Measurements from ENCODE around the gene AP3S2. TPM values are rescaled to one million over a fixed set of nuclear protein-coding genes. Genes with fewer than 3 reads are reported as not detected.

Gene AP3S2
- polyA plus RNA-seq, 1 donor (not counting 4 experiments of a cell fraction or from before 2014, with no cell fraction given), result 34.6 TPM

- H3K4me1 ChIP-seq (ENCODE audit: control insufficient read depth, extremely low read depth, insufficient read depth, low read length), result peaks cover 4% of the 10 kb centered on the region
- no peak for TF ChIP-seq EZH2 (IDR thresholded peaks at IDR 0.05; ENCODE audit: low read length)
- H3K9me3 ChIP-seq (ENCODE audit: control insufficient read depth, low read depth, low read length), result no peaks in the 10 kb centered on the region
- H3K27ac ChIP-seq (ENCODE audit: control insufficient read depth, insufficient read depth, low read length), result no peak overlapping the region
- H3K4me2 ChIP-seq (ENCODE audit: control insufficient read depth, extremely low read depth, insufficient read depth, low read depth, low read length), result no peak overlapping the region
- FAIRE-seq (no peak), DNase-seq (ENCODE audit: low read depth, low spot score) (no peak)
- H3K36me3 ChIP-seq (ENCODE audit: control insufficient read depth in 2 of 2, extremely low read depth in 1 of 2, insufficient read depth in 2 of 2, low read length in 2 of 2), result peaks cover 3 to 7% of the 10 kb centered on the region in 2 experiments
- H3K27me3 ChIP-seq (ENCODE audit: control insufficient read depth, extremely low read depth, insufficient read depth, low read length), result no peaks in the 10 kb centered on the region
- no peak overlapping the region for H2AFZ ChIP-seq (ENCODE audit: control insufficient read depth, low read length)
- no peaks in the 10 kb centered on the region for H3K9me1 ChIP-seq (ENCODE audit: control insufficient read depth, extremely low read depth, insufficient read depth, low read length)
- no peaks in the 10 kb centered on the region for H3K79me2 ChIP-seq (ENCODE audit: control insufficient read depth, insufficient read depth, low read length)
- H3K9ac ChIP-seq (ENCODE audit: control insufficient read depth, extremely low read depth, insufficient read depth, low read length), result no peak overlapping the region
- H3K4me3 ChIP-seq (ENCODE audit: control insufficient read depth in 2 of 3, extremely low read depth in 1 of 3, insufficient read depth in 2 of 3, low read depth in 1 of 3, low read length in 3 of 3), result no peak overlapping the region
- H4K20me1 ChIP-seq (ENCODE audit: control insufficient read depth, extremely low read depth, insufficient read depth, low read length), result no peaks in the 10 kb centered on the region
- dilution Hi-C loops (cut with MboI; ENCODE audit: extremely low pct_ligation_motif_present, low sequenced_read_pairs), result no loop called here
Observed at GRCh38 chr15:89908226-89908625, 14.4 kb upstream of the AP3S2 start.

GRCh38 chr15:89907289-89907688 is 13.5 kb upstream of the AP3S2 start:
- DNase-seq (ENCODE audit: low read depth, low spot score) (no peak), FAIRE-seq (no peak)
- Histone ChIP-seq H3K9ac (ENCODE audit: control insufficient read depth, extremely low read depth, insufficient read depth, low read length) (no peak overlapping the region), H3K4me2 (ENCODE audit: control insufficient read depth, extremely low read depth, insufficient read depth, low read depth, low read length) (no peak overlapping the region), H3K79me2 (ENCODE audit: control insufficient read depth, insufficient read depth, low read length) (no peaks in the 10 kb centered on the region), H3K4me3 (ENCODE audit: control insufficient read depth in 2 of 3, extremely low read depth in 1 of 3, insufficient read depth in 2 of 3, low read depth in 1 of 3, low read length in 3 of 3) (no peak overlapping the region), H3K36me3 (ENCODE audit: control insufficient read depth in 2 of 2, extremely low read depth in 1 of 2, insufficient read depth in 2 of 2, low read length in 2 of 2) (peaks cover 5 to 7% of the 10 kb centered on the region in 2 experiments), H3K27ac (ENCODE audit: control insufficient read depth, insufficient read depth, low read length) (no peak overlapping the region), H3K9me3 (ENCODE audit: control insufficient read depth, low read depth, low read length) (no peaks in the 10 kb centered on the region), H3K4me1 (ENCODE audit: control insufficient read depth, extremely low read depth, insufficient read depth, low read length) (no peaks in the 10 kb centered on the region), H3K9me1 (ENCODE audit: control insufficient read depth, extremely low read depth, insufficient read depth, low read length) (no peaks in the 10 kb centered on the region), H3K27me3 (ENCODE audit: control insufficient read depth, extremely low read depth, insufficient read depth, low read length) (no peaks in the 10 kb centered on the region), H4K20me1 (ENCODE audit: control insufficient read depth, extremely low read depth, insufficient read depth, low read length) (no peaks in the 10 kb centered on the region), H2AFZ (ENCODE audit: control insufficient read depth, low read length) (no peak overlapping the region)
- dilution Hi-C loops (cut with MboI; ENCODE audit: extremely low pct_ligation_motif_present, low sequenced_read_pairs), result no loop called here
- no peak for TF ChIP-seq EZH2 (IDR thresholded peaks at IDR 0.05; ENCODE audit: low read length)
- TF ChIP-seq, protein P1, sequence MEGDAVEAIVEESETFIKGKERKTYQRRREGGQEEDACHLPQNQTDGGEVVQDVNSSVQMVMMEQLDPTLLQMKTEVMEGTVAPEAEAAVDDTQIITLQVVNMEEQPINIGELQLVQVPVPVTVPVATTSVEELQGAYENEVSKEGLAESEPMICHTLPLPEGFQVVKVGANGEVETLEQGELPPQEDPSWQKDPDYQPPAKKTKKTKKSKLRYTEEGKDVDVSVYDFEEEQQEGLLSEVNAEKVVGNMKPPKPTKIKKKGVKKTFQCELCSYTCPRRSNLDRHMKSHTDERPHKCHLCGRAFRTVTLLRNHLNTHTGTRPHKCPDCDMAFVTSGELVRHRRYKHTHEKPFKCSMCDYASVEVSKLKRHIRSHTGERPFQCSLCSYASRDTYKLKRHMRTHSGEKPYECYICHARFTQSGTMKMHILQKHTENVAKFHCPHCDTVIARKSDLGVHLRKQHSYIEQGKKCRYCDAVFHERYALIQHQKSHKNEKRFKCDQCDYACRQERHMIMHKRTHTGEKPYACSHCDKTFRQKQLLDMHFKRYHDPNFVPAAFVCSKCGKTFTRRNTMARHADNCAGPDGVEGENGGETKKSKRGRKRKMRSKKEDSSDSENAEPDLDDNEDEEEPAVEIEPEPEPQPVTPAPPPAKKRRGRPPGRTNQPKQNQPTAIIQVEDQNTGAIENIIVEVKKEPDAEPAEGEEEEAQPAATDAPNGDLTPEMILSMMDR (optimal IDR thresholded peaks at IDR 0.05 in 1 of 3, IDR thresholded peaks at IDR 0.05 in 1 of 3, conservative IDR thresholded peaks at IDR 0.05 in 1 of 3; ENCODE audit: extremely low read depth in 1 of 3, insufficient read depth in 2 of 3, low read length in 3 of 3), result no peak

DNA sequence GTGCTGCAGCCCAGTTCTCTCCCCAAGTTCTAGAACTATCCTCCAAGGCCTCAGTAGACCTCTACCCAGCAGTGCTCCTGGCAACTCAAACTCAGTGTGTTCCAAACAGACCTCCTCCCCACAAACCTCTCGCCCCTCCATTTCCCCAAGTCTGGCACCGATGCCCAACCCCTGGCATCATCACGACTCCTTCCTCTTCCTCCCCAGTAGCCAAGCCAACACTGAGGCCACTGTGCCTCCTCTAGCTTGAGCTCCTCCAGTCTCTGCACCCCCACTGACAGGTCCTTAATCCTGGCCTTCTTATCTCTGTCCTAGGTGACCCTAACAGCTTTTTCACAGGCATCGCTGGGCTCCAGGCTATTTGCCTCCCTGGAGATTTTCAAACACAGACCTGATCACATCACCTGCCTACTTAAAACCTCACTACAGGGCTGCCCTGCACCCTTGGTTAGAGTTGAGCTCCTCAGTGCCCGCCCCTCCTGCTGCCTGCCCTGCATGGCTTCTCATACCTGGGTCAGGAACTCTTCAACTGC is 12.1 kb upstream of the AP3S2 start:
- Histone ChIP-seq H3K4me3 (ENCODE audit: control insufficient read depth in 2 of 3, extremely low read depth in 1 of 3, insufficient read depth in 2 of 3, low read depth in 1 of 3, low read length in 3 of 3) (no peak overlapping the region), H3K9me1 (ENCODE audit: control insufficient read depth, extremely low read depth, insufficient read depth, low read length) (no peaks in the 10 kb centered on the region), H3K4me1 (ENCODE audit: control insufficient read depth, extremely low read depth, insufficient read depth, low read length) (no peaks in the 10 kb centered on the region), H2AFZ (ENCODE audit: control insufficient read depth, low read length) (no peak overlapping the region), H3K4me2 (ENCODE audit: control insufficient read depth, extremely low read depth, insufficient read depth, low read depth, low read length) (no peak overlapping the region), H3K9me3 (ENCODE audit: control insufficient read depth, low read depth, low read length) (no peaks in the 10 kb centered on the region), H3K9ac (ENCODE audit: control insufficient read depth, extremely low read depth, insufficient read depth, low read length) (no peak overlapping the region), H3K79me2 (ENCODE audit: control insufficient read depth, insufficient read depth, low read length) (no peaks in the 10 kb centered on the region), H4K20me1 (ENCODE audit: control insufficient read depth, extremely low read depth, insufficient read depth, low read length) (no peaks in the 10 kb centered on the region), H3K27ac (ENCODE audit: control insufficient read depth, insufficient read depth, low read length) (no peak overlapping the region), H3K27me3 (ENCODE audit: control insufficient read depth, extremely low read depth, insufficient read depth, low read length) (no peaks in the 10 kb centered on the region), H3K36me3 (ENCODE audit: control insufficient read depth in 2 of 2, extremely low read depth in 1 of 2, insufficient read depth in 2 of 2, low read length in 2 of 2) (peaks cover 5 to 9% of the 10 kb centered on the region in 2 experiments)
- FAIRE-seq, result no peak
- dilution Hi-C loops (cut with MboI; ENCODE audit: extremely low pct_ligation_motif_present, low sequenced_read_pairs), result no loop called here
- no peak for DNase-seq (ENCODE audit: low read depth, low spot score)
- TF ChIP-seq, protein P1 (optimal IDR thresholded peaks at IDR 0.05 in 1 of 3, IDR thresholded peaks at IDR 0.05 in 1 of 3, conservative IDR thresholded peaks at IDR 0.05 in 1 of 3; ENCODE audit: extremely low read depth in 1 of 3, insufficient read depth in 2 of 3, low read length in 3 of 3), result no peak
- TF ChIP-seq EZH2 (IDR thresholded peaks at IDR 0.05; ENCODE audit: low read length), result no peak
